Heart left ventricle (tissue), 16 donors: ENCODE data around the gene HLA-DRB1. TPM values are rescaled to one million over a fixed set of nuclear protein-coding genes. Genes with fewer than 3 reads are reported as not detected.

Experiments
- ATAC-seq, 4 donors: fragments of 200-7000 bp; cut with Tn5 transposase; one replicate each; pipeline ENCODE4 v1.9.1; 2020 to 2022; ENCODE audit warnings: moderate library complexity in 4 of 4, mild to moderate bottlenecking in 3 of 4, moderate number of reproducible peaks in 1 of 4
- DNase-seq, 5 donors: peaks; one replicate each; pipeline ENCODE4 v3.0.0-alpha.2; 2020
- H3K27ac ChIP-seq, 12 donors: fragments of 200-600 bp; sonication (generic) in 4 of 12; one replicate each; pipeline versions ENCODE4 v1.5.0 to v1.8.0; 2016 to 2022; ENCODE audit warnings: mild to moderate bottlenecking in 2 of 12
- H3K27me3 ChIP-seq, 9 donors: fragments of 200-600 bp; sonication (generic) in 2 of 9; one replicate each; pipeline versions ENCODE4 v1.5.1 to v1.8.0; 2016 to 2022; ENCODE audit warnings: mild to moderate bottlenecking in 3 of 9
- H3K36me3 ChIP-seq, 9 donors: fragments of 200-600 bp; sonication (generic) in 2 of 9; one replicate each; pipeline versions ENCODE4 v1.5.0 to v1.8.0; 2018 to 2022; ENCODE audit warnings: mild to moderate bottlenecking in 2 of 9
- H3K4me1 ChIP-seq, 12 donors: fragments of 200-600 bp; sonication (generic) in 4 of 12; one replicate each; pipeline versions ENCODE4 v1.5.0 to v1.8.0; 2016 to 2022; ENCODE audit warnings: mild to moderate bottlenecking in 3 of 12
- H3K4me3 ChIP-seq, 12 donors: fragments of 200-600 bp; sonication (generic) in 4 of 12; one replicate each; pipeline versions ENCODE4 v1.5.0 to v1.8.0; 2017 to 2022; ENCODE audit warnings: mild to moderate bottlenecking in 9 of 12, moderate library complexity in 4 of 12
- H3K9me3 ChIP-seq, 12 donors: fragments of 200-600 bp; sonication (generic) in 4 of 12; one replicate each; pipeline versions ENCODE4 v1.5.0 to v1.8.0; 2016 to 2022; ENCODE audit warnings: mild to moderate bottlenecking in 1 of 12
- CTCF ChIP-seq, 12 donors: fragments of 200-600 bp; sonication (generic) in 4 of 12; IDR thresholded peaks; one replicate each; pipeline versions ENCODE4 v1.5.0 to v1.8.0; 2018 to 2022; ENCODE audit warnings: antibody characterized with exemption in 12 of 12, mild to moderate bottlenecking in 5 of 12
- POLR2A ChIP-seq, 2 donors: fragments of 450-650 bp; IDR thresholded peaks; one replicate each; pipeline ENCODE4 v1.6.1; 2017; ENCODE audit warnings: antibody characterized with exemption in 2 of 2, mild to moderate bottlenecking in 2 of 2, moderate library complexity in 2 of 2
- WGBS, 4 donors: extraction: QIAGEN DNeasy Blood & Tissue Kit in 2 of 4; methylation state at CpG; one replicate each; pipeline versions ENCODE4 v1.1.5 to v1.1.7; 2013 to 2018; 5-methylcytosine and 5-hydroxymethylcytosine counted together
- intact Hi-C, 10 donors: fragments of 100-400 bp; cut with DNase I; formaldehyde crosslinking; loops; one replicate each; pipeline versions ENCODE4 v1.11.1 to v1.14.2; 2022
- polyA plus RNA-seq, 2 donors: library from polyadenylated mRNA; stranded (reverse); fragments of 200-250 nt; gene quantifications; one replicate each; pipeline ENCODE4 v1.2.3, GENCODE V29; 2013
- total RNA-seq, 9 donors: library from RNA; depleted of rRNA in 2 of 9; stranded (reverse); fragments of >200 nt in 2 of 9; fragmentation: NEBNext Ultra II Directional in 3 of 9; extraction: Animal tissue kit (Norgen Biotek cat#: 25700) in 3 of 9; gene quantifications; one replicate each; pipeline versions ENCODE4 v1.1.0 to v1.2.4, GENCODE V29; 2016 to 2023
- donor health status: ischemic (EF 13 %, LVEDD 7.1; RV severe dilation, severe dysfunction).
- donor health status: healthy with polysubstance abuse.
- donor health status: DM: no; HTN: yes; CAD: no.
- donor health status: DM: no; HTN: no; CAD: no.
- donor health status: ischemic (EF 25% LVEDD 6.9; RV normal size, moderate dysfunction).
- donor health status: ischemic (EF 25% LVEDD 5.7; RV mildly dilated, moderate dysfunction).
- donor health status: healthy.
- donor health status: DM: yes; HTN: yes; CAD: no.
- donor health status: ischemic (EF 35%, LVEDD 5.7; RV mildly dilated, moderate dysfunction).
- donor health status: nonischemic (EF 11% LVEDD 7.7; RV severe dilation, severe dysfunction).
- donor health status: DM: yes; HTN: yes; CAD: no.
- donor health status: PGD.
- donor health status: ischemic (EF 29% LVEDD 5.4; RV normal size, mild dysfunction).
- donor health status: nonischemic (EF 23%, LVEDD 6.1; RV moderate dilation, normal function).

The HLA-DRB1 gene
- total and polyA plus RNA-seq, 11 donors, result 12.3 to 404 (median 81.3) TPM

DNA sequence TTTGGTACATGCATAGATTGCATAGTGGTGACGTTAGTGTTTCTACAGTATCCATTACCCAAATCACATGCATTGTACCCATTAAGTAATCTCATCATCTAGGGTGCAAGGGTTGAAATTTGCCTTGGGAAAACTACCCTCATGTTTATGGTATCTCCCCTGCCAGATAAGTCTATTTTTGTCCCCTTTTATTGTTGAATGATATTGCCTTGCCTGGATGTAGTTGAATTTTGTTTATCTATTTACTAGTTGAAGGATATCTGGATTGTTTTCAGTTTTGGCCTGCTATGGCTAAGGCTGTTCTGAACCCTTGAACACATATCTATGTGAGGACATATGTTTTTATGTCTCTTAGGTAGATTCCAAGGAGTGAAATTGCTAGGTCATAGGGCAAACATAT is 13.4 kb downstream of the HLA-DRB1 start:
- Histone ChIP-seq H3K36me3 (peaks cover 0 to 18% (median 0%) of the 10 kb centered on the region in 9 donors), H3K4me1 (no peaks in the 10 kb centered on the region), H3K27me3 (peaks cover 0 to 7% (median 0%) of the 10 kb centered on the region in 9 donors), H3K4me3 (no peak overlapping the region), H3K27ac (no peak overlapping the region), H3K9me3 (no peaks in the 10 kb centered on the region)
- WGBS, 4 donors, result 70 to 88% (median 81%) methylated on average over 1 of the region's 1 CpG
- no peak for TF ChIP-seq POLR2A (IDR thresholded peaks at IDR 0.05)
- TF ChIP-seq CTCF (IDR thresholded peaks at IDR 0.05), result no peak
- intact Hi-C loops, result loop anchor here in 3 of 10 donors (10.0 kb wide), 2 partner anchors 51 to 91 kb away; no protein-coding TSS in a partner anchor
- ATAC-seq (no peak), DNase-seq (no peak)

- intact Hi-C loops, result loop anchor here in 4 of 10 donors (5.0 to 10.0 kb wide), 3 partner anchors 43 to 86 kb away; no protein-coding TSS in a partner anchor
- 31 to 44% (median 40%) methylated on average over 2 to 4 of the region's 4 CpGs for WGBS, 4 donors
These were observed 19.2 kb downstream of the HLA-DRB1 start for GRCh38 chr6:32570363-32570905.

GRCh38 chr6:32568561-32568960 is 21.1 kb downstream of the HLA-DRB1 start:
- Histone ChIP-seq H3K27me3 (no peaks in the 10 kb centered on the region), H3K27ac (no peak overlapping the region), H3K36me3 (no peaks in the 10 kb centered on the region), H3K9me3 (no peaks in the 10 kb centered on the region), H3K4me1 (no peaks in the 10 kb centered on the region), H3K4me3 (no peak overlapping the region)
- TF ChIP-seq POLR2A (IDR thresholded peaks at IDR 0.05) (no peak), CTCF (IDR thresholded peaks at IDR 0.05) (no peak)
- DNase-seq (no peak), ATAC-seq (no peak)
- WGBS, 4 donors, result 0 to 87% (median 19%) methylated on average over 2 to 6 of the region's 6 CpGs
- intact Hi-C loops, result no loop called here

More at GRCh38 chr6:32570363-32570905, 19.2 kb downstream of the HLA-DRB1 start:
- Histone ChIP-seq H3K36me3 (no peaks in the 10 kb centered on the region), H3K4me3 (no peak overlapping the region), H3K27ac (no peak overlapping the region), H3K4me1 (no peaks in the 10 kb centered on the region), H3K27me3 (no peaks in the 10 kb centered on the region), H3K9me3 (no peaks in the 10 kb centered on the region)
- TF ChIP-seq POLR2A (IDR thresholded peaks at IDR 0.05), result no peak
- no peak for TF ChIP-seq CTCF (IDR thresholded peaks at IDR 0.05)
- DNase-seq (no peak), ATAC-seq (no peak)

GRCh38 chr6:32566957-32567356 is 22.7 kb downstream of the HLA-DRB1 start:
- WGBS, 4 donors, result 47 to 88% (median 57%) methylated on average over 4 to 8 of the region's 8 CpGs
- intact Hi-C loops, result no loop called here
- TF ChIP-seq POLR2A (IDR thresholded peaks at IDR 0.05), result no peak
- no peak for TF ChIP-seq CTCF (IDR thresholded peaks at IDR 0.05)
- H3K36me3 ChIP-seq, result no peaks in the 10 kb centered on the region
- DNase-seq (no peak), ATAC-seq (no peak)
- no peaks in the 10 kb centered on the region for H3K9me3 ChIP-seq
- H3K27me3 ChIP-seq, result no peaks in the 10 kb centered on the region
- no peaks in the 10 kb centered on the region for H3K4me1 ChIP-seq
- H3K27ac ChIP-seq, result no peak overlapping the region
- no peak overlapping the region for H3K4me3 ChIP-seq
